ENCODE measurements around the gene RBMS3. TPM values are rescaled to one million over a fixed set of nuclear protein-coding genes. Genes with fewer than 3 reads are reported as not detected.
A peak's percentile ranks its signal among the peaks of the same experiment; 100 is the strongest.

RBMS3 gene
- total and polyA plus RNA-seq, 4 donors, result 4.8 to 117 (median 29.4) TPM

DNA sequence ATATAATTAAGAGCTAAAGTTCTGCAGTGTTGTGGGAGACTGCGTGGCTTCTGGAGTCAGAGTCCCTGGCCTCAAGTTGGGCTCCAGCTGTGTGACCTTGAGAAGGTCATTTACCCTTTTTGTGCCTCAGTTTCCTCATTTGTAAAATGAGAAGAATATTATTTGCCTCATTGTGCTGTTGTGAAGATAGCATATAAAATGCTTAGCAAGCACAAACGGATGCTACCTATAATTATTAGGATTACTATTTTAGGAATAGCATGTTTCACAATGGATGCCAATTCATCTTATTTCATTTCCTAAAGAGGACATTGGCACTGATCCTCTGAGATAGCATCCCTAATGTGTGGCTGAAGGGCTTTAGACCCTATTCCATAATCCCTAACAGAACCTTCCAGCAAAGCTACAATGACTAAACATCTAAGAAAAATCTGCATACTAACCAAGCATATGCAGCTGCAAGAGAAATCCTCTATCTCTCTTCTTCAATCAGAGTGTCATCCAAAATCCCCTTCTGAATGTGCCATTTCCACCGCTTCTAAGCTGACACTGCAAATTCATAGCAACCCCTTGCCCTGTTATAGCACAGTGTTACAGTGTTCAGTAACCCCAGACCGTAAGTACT is 148.3 kb downstream of the RBMS3 start:
- TF ChIP-seq, protein P1, sequence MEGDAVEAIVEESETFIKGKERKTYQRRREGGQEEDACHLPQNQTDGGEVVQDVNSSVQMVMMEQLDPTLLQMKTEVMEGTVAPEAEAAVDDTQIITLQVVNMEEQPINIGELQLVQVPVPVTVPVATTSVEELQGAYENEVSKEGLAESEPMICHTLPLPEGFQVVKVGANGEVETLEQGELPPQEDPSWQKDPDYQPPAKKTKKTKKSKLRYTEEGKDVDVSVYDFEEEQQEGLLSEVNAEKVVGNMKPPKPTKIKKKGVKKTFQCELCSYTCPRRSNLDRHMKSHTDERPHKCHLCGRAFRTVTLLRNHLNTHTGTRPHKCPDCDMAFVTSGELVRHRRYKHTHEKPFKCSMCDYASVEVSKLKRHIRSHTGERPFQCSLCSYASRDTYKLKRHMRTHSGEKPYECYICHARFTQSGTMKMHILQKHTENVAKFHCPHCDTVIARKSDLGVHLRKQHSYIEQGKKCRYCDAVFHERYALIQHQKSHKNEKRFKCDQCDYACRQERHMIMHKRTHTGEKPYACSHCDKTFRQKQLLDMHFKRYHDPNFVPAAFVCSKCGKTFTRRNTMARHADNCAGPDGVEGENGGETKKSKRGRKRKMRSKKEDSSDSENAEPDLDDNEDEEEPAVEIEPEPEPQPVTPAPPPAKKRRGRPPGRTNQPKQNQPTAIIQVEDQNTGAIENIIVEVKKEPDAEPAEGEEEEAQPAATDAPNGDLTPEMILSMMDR (IDR thresholded peaks at IDR 0.05; ENCODE audit: control extremely low read depth, extremely low read depth), result no peak
- Histone ChIP-seq H3K36me3 (ENCODE audit: control insufficient read depth in 4 of 4, insufficient read depth in 4 of 4, low read length in 4 of 4) (no peaks in the 10 kb centered on the region), H3K4me3 (no peak overlapping the region), H3K27me3 (ENCODE audit: control insufficient read depth in 3 of 3, insufficient read depth in 3 of 3, low read length in 2 of 3) (no peaks in the 10 kb centered on the region), H3K4me1 (ENCODE audit: control insufficient read depth in 5 of 5, insufficient read depth in 5 of 5, low read length in 5 of 5) (peaks cover 0 to 38% (median 15%) of the 10 kb centered on the region in 5 donors), H3K9me3 (ENCODE audit: control insufficient read depth in 4 of 4, insufficient read depth in 3 of 4, low read length in 3 of 4) (no peaks in the 10 kb centered on the region), H3K9ac (ENCODE audit: insufficient read depth in 1 of 2, low read length in 2 of 2) (no peak overlapping the region), H3K27ac (ENCODE audit: low read depth in 1 of 2, low read length in 1 of 2) (no peak overlapping the region)
- 57 to 81% methylated on average over 4 of the region's 4 CpGs for WGBS, 2 donors
- DNase-seq (peak in 1 of 3 donors; percentile 49), ATAC-seq (ENCODE audit: insufficient read depth, low FRiP score) (no peak)

GRCh38 chr3:29430558-29430971 is 149.7 kb downstream of the RBMS3 start:
- Histone ChIP-seq H3K4me1 (ENCODE audit: control insufficient read depth in 5 of 5, insufficient read depth in 5 of 5, low read length in 5 of 5) (peaks cover 0 to 38% (median 15%) of the 10 kb centered on the region in 5 donors), H3K27ac (ENCODE audit: low read depth in 1 of 2, low read length in 1 of 2) (no peak overlapping the region), H3K4me3 (no peak overlapping the region), H3K9ac (ENCODE audit: insufficient read depth in 1 of 2, low read length in 2 of 2) (no peak overlapping the region), H3K36me3 (ENCODE audit: control insufficient read depth in 4 of 4, insufficient read depth in 4 of 4, low read length in 4 of 4) (peaks cover 0 to 5% (median 0%) of the 10 kb centered on the region in 4 donors), H3K27me3 (ENCODE audit: control insufficient read depth in 3 of 3, insufficient read depth in 3 of 3, low read length in 2 of 3) (no peaks in the 10 kb centered on the region), H3K9me3 (ENCODE audit: control insufficient read depth in 4 of 4, insufficient read depth in 3 of 4, low read length in 3 of 4) (no peaks in the 10 kb centered on the region)
- WGBS, 2 donors, result 49 to 55% methylated on average over 1 of the region's 1 CpG
- DNase-seq (peak in 2 of 3 donors; percentile 68 to 79), ATAC-seq (ENCODE audit: insufficient read depth, low FRiP score) (no peak)
- TF ChIP-seq, protein P1 (IDR thresholded peaks at IDR 0.05; ENCODE audit: control extremely low read depth, extremely low read depth), result no peak

DNA sequence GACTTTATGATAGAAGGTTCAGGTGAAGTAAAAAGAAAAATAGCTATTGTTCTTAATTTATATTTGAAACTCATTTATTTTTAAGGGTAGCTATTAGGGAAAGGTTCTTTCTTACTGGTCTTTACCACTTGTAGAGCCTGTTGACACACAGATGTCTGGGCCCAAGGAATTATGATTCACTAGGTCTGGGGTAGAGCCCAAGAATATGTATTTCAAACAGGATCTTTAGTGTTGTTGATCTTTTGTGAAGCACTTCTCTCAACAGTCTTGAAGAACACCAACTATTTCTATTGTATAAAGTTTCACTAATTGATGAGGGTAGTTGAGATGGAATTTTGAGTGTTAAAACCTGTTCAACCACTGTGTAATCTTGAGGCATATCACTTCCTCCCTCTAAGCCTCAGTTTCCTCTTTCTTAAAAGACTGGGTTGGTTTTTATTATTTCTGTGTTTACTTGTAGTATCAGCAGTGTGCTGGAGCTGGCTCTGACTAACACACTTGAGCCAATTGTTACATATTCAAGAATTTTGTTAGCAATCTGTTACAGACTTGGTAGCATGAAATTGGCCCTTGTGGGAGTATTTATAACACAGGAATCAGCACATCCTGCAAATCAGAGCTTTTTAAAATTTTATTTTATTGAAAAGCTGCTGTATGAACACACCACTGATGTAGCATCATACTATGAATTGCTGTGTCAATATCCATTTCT is 155.9 kb downstream of the RBMS3 start:
- DNase-seq, result no peak

More for the DNA sequence above, 155.9 kb downstream of the RBMS3 start:
- no peaks in the 10 kb centered on the region for H3K27me3 ChIP-seq (ENCODE audit: control insufficient read depth in 3 of 3, insufficient read depth in 3 of 3, low read length in 2 of 3)
- no peak overlapping the region for H3K27ac ChIP-seq (ENCODE audit: low read depth in 1 of 2, low read length in 1 of 2)
- H3K4me3 ChIP-seq, result no peak overlapping the region
- TF ChIP-seq, protein P1 (IDR thresholded peaks at IDR 0.05; ENCODE audit: control extremely low read depth, extremely low read depth), result no peak
- ATAC-seq (ENCODE audit: insufficient read depth, low FRiP score), result peak; percentile 60
- H3K9ac ChIP-seq (ENCODE audit: insufficient read depth in 1 of 2, low read length in 2 of 2), result no peak overlapping the region
- peaks cover 0 to 23% (median 0%) of the 10 kb centered on the region in 5 donors for H3K4me1 ChIP-seq (ENCODE audit: control insufficient read depth in 5 of 5, insufficient read depth in 5 of 5, low read length in 5 of 5)
- H3K36me3 ChIP-seq (ENCODE audit: control insufficient read depth in 4 of 4, insufficient read depth in 4 of 4, low read length in 4 of 4), result peaks cover 0 to 5% (median 0%) of the 10 kb centered on the region in 4 donors
- no peaks in the 10 kb centered on the region for H3K9me3 ChIP-seq (ENCODE audit: control insufficient read depth in 4 of 4, insufficient read depth in 3 of 4, low read length in 3 of 4)

Measured in lung (tissue), 12 donors.